Measurements from ENCODE around the gene EML1. TPM values are rescaled to one million over a fixed set of nuclear protein-coding genes. Genes with fewer than 3 reads are reported as not detected.

Gene EML1
- total RNA-seq, 4 donors from 2014 or later: 11.0 to 57.5 (median 24.5) TPM

- no peak for TF ChIP-seq CTCF (IDR thresholded peaks at IDR 0.05; ENCODE audit: low read depth)
Observed at GRCh38 chr14:99863059-99863458, 69.8 kb downstream of the EML1 start.

GRCh38 chr14:99865408-99865807 is 72.2 kb downstream of the EML1 start:
- no peak for TF ChIP-seq CTCF (IDR thresholded peaks at IDR 0.05; ENCODE audit: low read depth)

DNA sequence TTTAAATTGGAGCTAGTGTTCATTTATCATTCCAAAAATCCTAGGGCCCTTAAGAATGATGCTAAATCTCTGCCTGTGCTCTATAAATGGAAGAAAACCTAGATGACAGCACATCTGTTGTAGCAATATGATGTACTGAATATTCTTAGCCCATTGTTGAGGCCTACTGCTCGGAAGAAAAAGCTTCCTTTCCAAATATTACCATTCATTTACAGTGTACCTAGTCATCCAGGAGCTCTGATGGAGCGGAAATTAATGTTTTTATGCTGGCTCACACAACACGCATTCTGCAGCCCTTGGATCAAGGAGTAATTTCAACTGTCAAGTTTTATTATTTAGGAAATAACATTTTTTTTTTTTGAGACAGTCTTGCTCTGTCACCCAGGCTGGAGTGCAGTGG is 77.4 kb downstream of the EML1 start:
- TF ChIP-seq CTCF (IDR thresholded peaks at IDR 0.05; ENCODE audit: low read depth): no peak

DNA sequence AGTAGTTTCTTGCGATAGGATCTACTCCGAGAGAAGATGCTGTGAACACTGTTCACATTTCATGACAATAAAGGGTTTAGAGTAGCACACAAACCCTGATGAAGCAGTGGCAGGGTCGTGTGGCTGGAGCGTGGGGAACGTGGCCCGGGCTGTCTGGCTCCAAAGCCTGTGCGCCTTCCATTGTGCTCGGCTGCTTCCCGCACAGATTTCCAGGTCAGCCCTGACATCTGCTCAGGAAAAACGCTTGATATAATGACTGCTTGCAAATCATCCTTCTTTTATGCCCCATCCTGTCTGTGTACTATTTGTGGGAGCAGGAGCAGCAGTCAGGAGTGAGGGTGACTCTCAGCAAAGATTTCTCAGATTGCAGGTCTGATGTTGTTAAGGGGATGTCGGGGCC is 78.6 kb downstream of the EML1 start:
- TF ChIP-seq CTCF (IDR thresholded peaks at IDR 0.05; ENCODE audit: low read depth): no peak

DNA sequence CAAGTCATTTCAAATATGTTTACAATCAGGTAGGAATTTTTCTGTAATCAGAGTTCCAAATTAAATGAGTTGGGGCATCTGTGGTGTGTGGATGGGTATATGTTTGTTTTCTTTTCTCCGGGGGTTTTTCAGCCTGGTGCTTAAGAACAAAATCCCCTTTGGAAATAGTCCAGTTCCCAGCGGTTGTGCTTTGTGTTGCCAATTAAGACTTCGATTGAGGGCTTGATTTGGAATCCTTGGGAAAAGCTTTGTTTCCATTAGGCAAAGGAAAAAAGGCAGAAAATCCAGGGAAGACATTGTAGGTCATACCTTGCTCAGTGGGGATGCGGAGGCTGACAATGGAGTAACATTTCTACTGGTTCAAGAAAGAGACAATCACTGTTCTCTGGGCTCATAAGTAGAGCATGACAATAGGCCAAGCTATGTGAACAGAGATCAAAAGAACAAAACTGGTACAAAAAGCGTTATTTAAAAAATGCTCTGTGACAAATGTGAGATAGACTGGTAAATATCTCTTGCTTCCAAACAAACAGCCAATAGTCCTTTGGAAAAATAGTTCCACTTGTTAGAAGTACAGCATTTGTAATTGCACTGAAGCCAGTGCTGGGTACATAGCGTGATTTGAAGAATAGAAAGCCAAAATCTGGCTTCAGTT is 79.7 kb downstream of the EML1 start:
- TF ChIP-seq CTCF (IDR thresholded peaks at IDR 0.05; ENCODE audit: low read depth): no peak

DNA sequence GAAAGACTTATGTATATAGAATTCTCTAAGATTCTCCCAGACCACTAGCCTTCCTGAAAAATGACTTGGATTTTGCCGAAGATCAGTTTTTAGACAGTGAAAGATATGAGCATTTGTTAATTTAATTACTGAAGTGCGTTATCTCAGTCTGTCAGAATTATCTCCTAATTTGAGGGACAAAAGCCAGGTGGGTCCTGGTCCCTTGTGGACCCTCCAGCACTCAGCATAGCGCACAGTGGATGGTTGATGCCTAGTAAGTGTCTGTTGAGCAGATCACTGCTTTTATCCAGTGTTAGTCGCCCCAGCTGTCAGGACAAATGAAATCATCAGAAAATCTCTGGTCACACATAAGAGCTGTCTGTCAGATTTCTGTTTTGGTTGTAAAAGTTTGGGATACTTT is 80.4 kb downstream of the EML1 start:
- TF ChIP-seq CTCF (IDR thresholded peaks at IDR 0.05; ENCODE audit: low read depth): no peak

DNA sequence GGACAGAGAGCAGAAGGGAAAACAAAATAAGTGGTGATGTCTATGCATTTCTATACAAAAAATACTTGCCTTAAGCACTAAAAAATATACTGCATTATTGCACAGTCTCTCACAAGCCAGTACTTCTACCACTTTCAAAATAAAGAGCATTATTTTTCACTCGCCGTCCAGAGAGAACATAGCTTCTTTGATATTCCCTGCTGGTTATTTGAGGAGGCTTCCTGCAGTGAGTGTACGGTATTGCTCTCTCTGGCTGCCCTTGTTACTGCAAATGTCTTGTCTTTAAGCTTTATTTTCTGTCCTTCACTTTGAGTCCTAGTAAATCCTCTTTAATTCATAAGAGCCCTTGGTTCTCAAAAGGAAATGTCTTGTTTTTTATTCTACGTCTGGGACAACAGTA is 81.1 kb downstream of the EML1 start:
- no peak for TF ChIP-seq CTCF (IDR thresholded peaks at IDR 0.05; ENCODE audit: low read depth)

Data from subcutaneous adipose tissue (tissue), 4 donors.